ENCODE data around the gene KDM4B.

- TF ChIP-seq NBN (IDR thresholded peaks at IDR 0.05) (no peak), CTCF (IDR thresholded peaks at IDR 0.05 in 2 of 3, conservative IDR thresholded peaks at IDR 0.05 in 1 of 3; ENCODE audit: control insufficient read depth in 2 of 3, extremely low read depth in 1 of 3, insufficient read depth in 1 of 3, low read depth in 3 of 3, low read length in 3 of 3) (no peak), FOXM1 (IDR thresholded peaks at IDR 0.05; ENCODE audit: low read depth, low read length) (no peak), ZZZ3 (IDR thresholded peaks at IDR 0.05; ENCODE audit: control insufficient read depth, insufficient read length, low read depth) (no peak), POLR2A (IDR thresholded peaks at IDR 0.05; ENCODE audit: low read depth, low read length) (no peak), EP300 (IDR thresholded peaks at IDR 0.05; ENCODE audit: borderline replicate concordance in 1 of 2, control insufficient read depth in 1 of 2, low read depth in 2 of 2, low read length in 2 of 2) (no peak), ATF2 (IDR thresholded peaks at IDR 0.05; ENCODE audit: low read length) (no peak), E4F1 (IDR thresholded peaks at IDR 0.05; ENCODE audit: borderline replicate concordance, partially characterized antibody) (no peak), CHD4 (IDR thresholded peaks at IDR 0.05) (no peak), PKNOX1 (IDR thresholded peaks at IDR 0.05) (no peak), BHLHE40 (IDR thresholded peaks at IDR 0.05; ENCODE audit: borderline replicate concordance in 1 of 2, low read depth in 2 of 2, low read length in 1 of 2) (no peak)
Measured at GRCh38 chr19:4984438-4984990, 15.6 kb downstream of the KDM4B start.

Measured in GM12878 (cell line).